ENCODE data around the gene SEPHS2. TPM values are rescaled to one million over a fixed set of nuclear protein-coding genes. Genes with fewer than 3 reads are reported as not detected.

SEPHS2 gene
- total RNA-seq, 4 donors from 2014 or later, result 34.5 to 41.3 (median 39.9) TPM

DNA sequence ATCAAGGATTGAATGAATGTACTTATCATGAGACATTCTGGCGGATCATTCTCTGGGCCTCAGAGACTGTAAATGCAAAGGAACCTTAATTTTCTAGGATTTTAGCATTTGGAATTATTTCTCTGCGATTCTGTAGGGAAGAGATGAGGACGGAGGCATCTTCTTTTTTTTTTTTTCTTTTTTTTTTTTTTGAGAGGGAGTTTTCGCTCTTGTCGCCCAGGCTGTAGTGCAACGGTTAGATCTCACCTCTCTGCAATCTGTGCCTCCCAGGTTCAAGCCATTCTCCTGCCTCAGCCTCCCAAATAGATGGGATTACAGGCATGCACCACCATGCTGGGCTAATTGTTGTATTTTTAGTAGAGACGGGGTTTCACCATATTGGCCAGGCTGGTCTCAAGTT, 29.0 kb upstream of the SEPHS2 start:
- H3K4me1 ChIP-seq, result no peaks in the 10 kb centered on the region
- H3K4me3 ChIP-seq (replicated peaks in 1 of 3), result no peak overlapping the region
- H3K36me3 ChIP-seq, result no peaks in the 10 kb centered on the region
- WGBS, 2 donors, result 73 to 82% methylated on average over 7 of the region's 7 CpGs
- H3K9me3 ChIP-seq, result no peaks in the 10 kb centered on the region
- DNase-seq, result no peak
- intact Hi-C loops (cut with DNase I), result no loop called here
- H3K27me3 ChIP-seq, result no peaks in the 10 kb centered on the region
- TF ChIP-seq, protein P1, sequence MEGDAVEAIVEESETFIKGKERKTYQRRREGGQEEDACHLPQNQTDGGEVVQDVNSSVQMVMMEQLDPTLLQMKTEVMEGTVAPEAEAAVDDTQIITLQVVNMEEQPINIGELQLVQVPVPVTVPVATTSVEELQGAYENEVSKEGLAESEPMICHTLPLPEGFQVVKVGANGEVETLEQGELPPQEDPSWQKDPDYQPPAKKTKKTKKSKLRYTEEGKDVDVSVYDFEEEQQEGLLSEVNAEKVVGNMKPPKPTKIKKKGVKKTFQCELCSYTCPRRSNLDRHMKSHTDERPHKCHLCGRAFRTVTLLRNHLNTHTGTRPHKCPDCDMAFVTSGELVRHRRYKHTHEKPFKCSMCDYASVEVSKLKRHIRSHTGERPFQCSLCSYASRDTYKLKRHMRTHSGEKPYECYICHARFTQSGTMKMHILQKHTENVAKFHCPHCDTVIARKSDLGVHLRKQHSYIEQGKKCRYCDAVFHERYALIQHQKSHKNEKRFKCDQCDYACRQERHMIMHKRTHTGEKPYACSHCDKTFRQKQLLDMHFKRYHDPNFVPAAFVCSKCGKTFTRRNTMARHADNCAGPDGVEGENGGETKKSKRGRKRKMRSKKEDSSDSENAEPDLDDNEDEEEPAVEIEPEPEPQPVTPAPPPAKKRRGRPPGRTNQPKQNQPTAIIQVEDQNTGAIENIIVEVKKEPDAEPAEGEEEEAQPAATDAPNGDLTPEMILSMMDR (IDR thresholded peaks at IDR 0.05), result no peak
- TF ChIP-seq POLR2A (IDR thresholded peaks at IDR 0.05), result no peak
- H3K27ac ChIP-seq, result no peak overlapping the region

DNA sequence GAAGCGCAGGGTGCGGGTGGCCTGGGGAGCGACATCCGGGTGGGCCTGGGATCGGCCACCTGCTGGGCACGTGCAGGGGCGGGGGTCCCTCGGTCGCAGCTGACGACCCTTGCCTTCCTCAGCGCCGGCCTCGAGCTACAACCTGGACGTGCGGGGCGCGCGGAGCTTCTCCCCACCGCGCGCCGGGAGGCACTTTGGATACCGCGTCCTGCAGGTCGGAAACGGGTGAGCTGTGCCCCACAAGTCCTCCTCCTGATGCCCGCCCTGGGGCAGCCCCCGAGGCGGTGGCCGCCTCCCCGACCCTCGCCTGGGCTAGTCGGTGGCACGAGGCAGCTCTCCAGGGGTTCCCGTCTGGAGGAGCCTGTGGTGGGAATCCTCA, 28.4 kb upstream of the SEPHS2 start:
- no peaks in the 10 kb centered on the region for H3K36me3 ChIP-seq
- 9 to 17% methylated on average over 8 to 17 of the region's 35 CpGs for WGBS, 2 donors
- H3K4me1 ChIP-seq, result no peaks in the 10 kb centered on the region
- no peak for DNase-seq
- H3K9me3 ChIP-seq, result no peaks in the 10 kb centered on the region
- H3K27ac ChIP-seq, result no peak overlapping the region
- H3K4me3 ChIP-seq (replicated peaks in 1 of 3), result no peak overlapping the region
- intact Hi-C loops (cut with DNase I), result no loop called here
- no peak for TF ChIP-seq POLR2A (IDR thresholded peaks at IDR 0.05)
- TF ChIP-seq, protein P1 (IDR thresholded peaks at IDR 0.05), result no peak
- no peaks in the 10 kb centered on the region for H3K27me3 ChIP-seq

DNA sequence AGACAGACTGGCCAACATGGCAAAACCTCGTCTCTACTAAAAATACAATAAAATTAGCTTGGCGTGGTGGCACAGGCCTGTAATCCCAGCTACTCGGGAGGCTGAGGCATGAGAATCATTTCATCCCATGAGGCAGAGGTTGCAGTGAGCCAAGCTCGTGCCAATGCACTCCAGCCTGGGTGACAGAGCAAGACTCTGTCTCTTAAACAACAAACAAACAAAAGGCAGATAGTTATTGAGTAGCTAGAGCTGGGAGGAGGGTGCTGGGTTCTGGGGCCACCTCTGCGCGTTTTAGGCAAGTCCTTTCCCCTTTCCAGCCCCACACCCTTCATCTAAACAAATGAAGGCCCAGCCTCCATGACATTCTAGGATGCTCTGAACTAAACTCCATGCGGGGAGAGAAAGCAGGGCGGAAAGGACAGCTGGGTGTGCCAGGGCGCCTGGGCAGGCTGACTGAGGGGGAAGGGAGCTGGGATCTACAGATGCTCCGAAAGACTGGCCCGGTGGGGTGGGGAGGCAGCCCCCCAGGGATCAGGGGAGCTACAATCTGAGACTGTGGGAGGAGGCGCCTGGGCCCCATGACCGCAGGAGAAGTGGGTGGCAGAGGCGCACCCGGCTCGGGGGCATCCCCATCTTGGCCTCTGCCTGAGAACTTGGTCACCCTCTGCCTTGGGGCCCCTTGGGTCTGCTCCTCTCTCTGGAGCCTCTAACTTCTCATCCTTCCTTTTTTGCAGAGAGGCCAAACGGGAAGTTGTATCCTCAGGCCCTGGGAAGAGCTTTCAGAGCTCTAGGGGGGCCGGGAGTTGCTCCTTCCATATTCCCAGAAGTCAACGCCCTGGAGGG, 27.8 kb upstream of the SEPHS2 start:
- Histone ChIP-seq H3K9me3 (no peaks in the 10 kb centered on the region), H3K36me3 (no peaks in the 10 kb centered on the region), H3K4me1 (no peaks in the 10 kb centered on the region), H3K27me3 (no peaks in the 10 kb centered on the region), H3K4me3 (replicated peaks in 1 of 3) (no peak overlapping the region), H3K27ac (no peak overlapping the region)
- intact Hi-C loops (cut with DNase I), result no loop called here
- DNase-seq, result no peak
- TF ChIP-seq, protein P1 (IDR thresholded peaks at IDR 0.05), result no peak
- TF ChIP-seq POLR2A (IDR thresholded peaks at IDR 0.05), result no peak
- 53 to 69% methylated on average over 12 to 19 of the region's 19 CpGs for WGBS, 2 donors

DNA sequence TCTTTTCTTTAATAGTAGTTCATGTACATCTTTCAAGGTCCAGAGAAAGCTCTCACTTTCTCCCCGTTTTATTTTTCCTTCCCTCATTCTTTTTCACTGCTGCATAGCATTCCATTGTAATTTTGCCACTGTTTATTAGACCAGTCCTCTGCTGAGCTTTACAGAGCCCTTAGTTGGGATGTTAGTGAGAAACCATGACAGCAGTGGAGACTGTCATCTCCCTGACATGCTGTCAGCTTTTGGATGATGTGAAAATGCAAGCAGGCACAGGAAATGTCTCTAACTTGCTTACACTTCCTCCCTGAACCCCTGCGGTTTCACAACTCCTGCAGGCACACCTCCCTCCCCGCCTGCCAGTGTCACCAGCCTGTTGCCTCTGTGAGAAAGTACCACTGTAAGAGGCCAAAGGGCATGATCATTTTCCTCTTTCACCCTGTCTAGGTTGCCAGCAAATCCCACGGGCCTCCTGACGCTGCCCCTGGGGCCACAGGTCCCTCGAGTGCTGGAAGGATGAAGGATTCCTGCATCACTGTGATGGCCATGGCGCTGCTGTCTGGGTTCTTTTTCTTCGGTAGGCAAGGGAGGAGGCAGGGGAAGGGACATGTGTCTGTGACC, 26.8 kb upstream of the SEPHS2 start, which contains the start of gene ITGAL:
TSS of gene ITGAL (plus strand) at position 415 of the 615 bp plus-strand sequence. CDS start at position 511, 96 bp downstream.
- 72 to 73% methylated on average over 8 of the region's 8 CpGs for WGBS, 2 donors
- peak; percentile 9 to 15 for DNase-seq
- Histone ChIP-seq H3K4me1 (no peaks in the 10 kb centered on the region), H3K27ac (no peak within 1 kb of the TSS), H3K4me3 (replicated peaks in 1 of 3) (no peak within 1 kb of the TSS), H3K27me3 (no peaks in the 10 kb centered on the region), H3K36me3 (no peaks in the 10 kb centered on the region), H3K9me3 (no peaks in the 10 kb centered on the region)
- intact Hi-C loops (cut with DNase I), result no loop called here
- TF ChIP-seq, protein P1 (IDR thresholded peaks at IDR 0.05), result no peak
- no peak for TF ChIP-seq POLR2A (IDR thresholded peaks at IDR 0.05)

DNA sequence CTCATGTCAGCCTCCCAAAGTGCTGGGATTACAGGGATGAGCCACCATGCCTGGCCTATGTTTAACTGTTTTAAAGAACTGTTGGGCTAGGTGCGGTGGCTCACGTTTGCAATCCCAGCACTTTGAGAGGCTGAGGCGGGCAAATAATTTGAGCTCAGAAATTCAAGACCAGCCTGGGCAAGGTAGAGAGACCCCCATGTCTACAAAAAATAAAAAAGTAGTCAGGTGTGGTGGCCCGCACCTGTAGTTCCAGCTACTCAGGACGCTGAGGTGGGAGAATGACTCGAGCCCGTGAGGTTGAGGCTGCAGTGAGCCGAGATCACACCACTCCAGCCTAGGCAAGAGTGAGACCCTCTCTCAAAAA, 24.9 kb upstream of the SEPHS2 start:
- Histone ChIP-seq H3K4me3 (replicated peaks in 1 of 3) (no peak overlapping the region), H3K27ac (no peak overlapping the region), H3K9me3 (no peaks in the 10 kb centered on the region), H3K4me1 (no peaks in the 10 kb centered on the region), H3K36me3 (no peaks in the 10 kb centered on the region), H3K27me3 (no peaks in the 10 kb centered on the region)
- no peak for DNase-seq
- intact Hi-C loops (cut with DNase I), result no loop called here
- TF ChIP-seq, protein P1 (IDR thresholded peaks at IDR 0.05), result no peak
- no peak for TF ChIP-seq POLR2A (IDR thresholded peaks at IDR 0.05)
- WGBS, 2 donors, result 79 to 83% methylated on average over 8 of the region's 8 CpGs

Measured in thyroid gland (tissue), 4 donors.